GM12865 (cell line): ENCODE data around the gene ANKRD44.

Source experiments
- DNase-seq: peaks from one replicate; pipeline ENCODE4 v3.0.0; 2010; ENCODE audit warnings: low read depth
- H3K4me3 ChIP-seq: 2 replicates; pipeline ENCODE4 v1.5.1; 2011; ENCODE audit warnings: mild to moderate bottlenecking, low read depth, low read length, control low read depth
- TF ChIP-seq, protein P1 (sequence below): IDR thresholded peaks from 2 replicates; pipeline ENCODE4 v1.5.1; 2011; ENCODE audit warnings: low read length, control low read depth, low read depth, inconsistent platforms; ENCODE audit not compliant: insufficient read depth; ENCODE audit errors: missing control alignments

ANKRD44 gene

DNA sequence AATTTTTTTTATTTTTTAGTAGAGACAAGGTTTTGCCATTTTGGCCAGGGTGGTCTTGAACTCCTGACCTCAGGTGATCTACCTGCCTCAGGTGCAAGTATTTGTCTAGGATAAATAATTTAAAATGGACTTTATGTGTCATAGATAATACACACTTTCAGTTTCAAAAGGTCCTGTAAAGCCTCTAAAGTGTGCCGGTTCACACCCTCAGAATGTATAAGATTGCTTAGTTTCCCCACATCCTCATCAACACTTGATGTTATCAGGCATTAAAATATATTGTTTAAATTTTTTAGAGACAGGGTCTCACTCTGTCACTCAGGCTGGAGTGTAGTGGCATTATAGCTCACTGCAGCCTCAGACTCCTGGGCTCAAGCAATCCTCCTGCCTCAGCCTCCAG, 170.5 kb downstream of the ANKRD44 start:
- TF ChIP-seq, protein P1, sequence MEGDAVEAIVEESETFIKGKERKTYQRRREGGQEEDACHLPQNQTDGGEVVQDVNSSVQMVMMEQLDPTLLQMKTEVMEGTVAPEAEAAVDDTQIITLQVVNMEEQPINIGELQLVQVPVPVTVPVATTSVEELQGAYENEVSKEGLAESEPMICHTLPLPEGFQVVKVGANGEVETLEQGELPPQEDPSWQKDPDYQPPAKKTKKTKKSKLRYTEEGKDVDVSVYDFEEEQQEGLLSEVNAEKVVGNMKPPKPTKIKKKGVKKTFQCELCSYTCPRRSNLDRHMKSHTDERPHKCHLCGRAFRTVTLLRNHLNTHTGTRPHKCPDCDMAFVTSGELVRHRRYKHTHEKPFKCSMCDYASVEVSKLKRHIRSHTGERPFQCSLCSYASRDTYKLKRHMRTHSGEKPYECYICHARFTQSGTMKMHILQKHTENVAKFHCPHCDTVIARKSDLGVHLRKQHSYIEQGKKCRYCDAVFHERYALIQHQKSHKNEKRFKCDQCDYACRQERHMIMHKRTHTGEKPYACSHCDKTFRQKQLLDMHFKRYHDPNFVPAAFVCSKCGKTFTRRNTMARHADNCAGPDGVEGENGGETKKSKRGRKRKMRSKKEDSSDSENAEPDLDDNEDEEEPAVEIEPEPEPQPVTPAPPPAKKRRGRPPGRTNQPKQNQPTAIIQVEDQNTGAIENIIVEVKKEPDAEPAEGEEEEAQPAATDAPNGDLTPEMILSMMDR = no peak
- no peak overlapping the region for H3K4me3 ChIP-seq
- DNase-seq = no peak

DNA sequence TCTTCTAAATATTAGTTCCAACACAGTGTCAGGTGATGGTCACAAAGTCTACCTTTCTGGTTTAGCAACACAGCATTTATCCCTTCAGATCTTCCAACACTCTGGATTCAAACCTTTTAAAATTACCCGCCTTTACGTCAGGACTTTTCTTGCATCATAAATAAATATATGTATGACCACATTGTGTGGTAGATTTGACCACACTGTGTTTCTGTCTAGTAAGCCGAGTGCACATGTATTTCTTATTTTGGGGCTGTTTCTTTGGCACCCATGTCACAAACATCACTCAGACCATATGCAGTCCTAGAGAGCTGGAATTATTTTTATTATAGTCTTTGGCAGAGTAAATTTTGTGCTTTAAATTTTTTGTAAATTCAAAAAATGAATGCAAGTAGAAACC, 172.1 kb downstream of the ANKRD44 start:
- DNase-seq = no peak
- no peak overlapping the region for H3K4me3 ChIP-seq
- TF ChIP-seq, protein P1 = no peak

DNA sequence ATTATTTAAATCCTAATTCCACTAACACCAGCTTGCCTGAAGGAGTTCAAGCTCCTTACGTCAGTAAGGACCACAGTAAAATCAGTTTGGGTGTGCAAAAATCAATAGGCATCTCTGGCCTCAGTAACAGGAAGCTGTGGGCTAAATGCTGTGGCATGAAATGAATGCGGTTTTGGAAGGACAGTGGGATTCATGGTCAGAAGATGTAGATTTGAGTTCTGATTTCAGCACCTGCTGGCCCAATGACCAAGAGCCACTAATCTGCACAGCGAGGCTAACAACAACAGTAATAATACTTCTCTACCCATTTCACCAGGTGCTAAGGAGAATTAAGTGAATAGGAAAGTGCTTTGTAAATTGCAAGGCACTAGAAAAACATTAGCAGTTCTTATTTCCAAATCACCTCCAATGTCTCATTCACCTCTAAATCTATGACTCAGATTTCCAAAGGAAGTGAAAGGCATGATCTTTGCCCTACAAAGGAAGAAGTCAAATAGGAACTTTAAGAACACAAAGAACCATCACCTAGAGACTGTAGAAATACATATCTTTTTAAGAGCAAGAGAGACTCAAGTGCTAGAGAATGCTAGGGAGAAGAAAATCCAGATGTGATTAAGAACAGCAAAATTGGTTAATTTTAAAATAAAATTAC, 172.6 kb downstream of the ANKRD44 start:
- TF ChIP-seq, protein P1 = no peak
- H3K4me3 ChIP-seq = no peak overlapping the region
- DNase-seq = peak; percentile 24

DNA sequence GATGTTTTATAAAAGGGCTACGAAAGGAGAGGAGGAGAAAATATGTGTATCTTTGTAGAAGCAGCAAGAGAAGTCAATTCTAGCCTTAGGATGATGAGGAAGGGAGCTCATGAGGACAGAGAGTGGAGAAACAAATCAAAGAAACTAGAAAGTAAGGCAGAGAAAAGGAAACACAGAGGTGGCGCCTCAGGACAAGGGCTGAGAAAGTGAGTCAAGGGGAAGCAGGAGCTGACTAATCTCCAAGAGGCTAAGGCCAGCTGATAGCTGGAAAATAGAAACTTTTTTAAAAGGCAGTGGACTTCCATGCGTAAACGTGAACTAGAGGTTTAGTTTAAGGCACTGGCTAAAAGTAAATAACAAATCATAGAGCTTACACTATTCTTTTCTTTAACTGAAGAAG, 173.3 kb downstream of the ANKRD44 start:
- DNase-seq = no peak
- H3K4me3 ChIP-seq = no peak overlapping the region
- TF ChIP-seq, protein P1 = no peak

DNA sequence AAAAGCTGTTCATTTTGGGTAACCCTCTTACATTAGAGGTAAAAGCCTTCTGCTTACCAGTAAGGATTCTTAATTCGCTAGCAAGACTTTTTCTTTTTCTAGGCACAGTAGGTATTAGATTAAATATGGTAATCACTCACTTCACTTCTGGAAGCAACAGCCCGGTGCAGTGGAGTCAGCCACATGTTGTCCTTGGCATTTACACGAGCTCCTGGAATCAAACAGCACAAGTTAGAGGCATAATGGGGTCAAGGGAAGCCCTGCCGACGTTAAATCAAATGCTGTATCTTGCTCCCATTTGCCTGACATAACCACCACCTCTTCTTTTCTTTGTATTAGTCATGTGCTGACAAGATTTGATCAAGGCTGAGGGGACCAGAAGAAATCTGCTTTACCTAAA, 174.1 kb downstream of the ANKRD44 start:
- TF ChIP-seq, protein P1 = no peak
- H3K4me3 ChIP-seq = no peak overlapping the region
- DNase-seq = no peak

DNA sequence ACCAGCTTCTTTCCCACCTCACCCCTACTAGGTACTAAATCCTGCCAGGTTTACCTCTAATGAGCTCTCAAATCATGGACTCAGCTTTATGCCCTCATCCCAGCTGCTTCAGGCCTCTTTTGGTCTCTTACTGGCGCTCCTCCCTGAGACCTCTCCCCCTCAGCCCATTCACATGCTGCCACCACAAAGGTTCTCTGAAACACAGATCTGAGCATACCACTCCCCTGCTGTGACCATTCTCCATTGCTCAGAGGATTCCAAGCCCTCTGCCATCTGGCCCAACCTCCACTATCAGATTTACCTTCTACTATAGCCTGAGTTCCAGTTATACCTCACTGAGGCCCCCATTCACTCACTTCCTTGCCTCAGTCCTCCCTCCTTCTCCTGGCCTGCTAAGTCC, 174.8 kb downstream of the ANKRD44 start:
- no peak for DNase-seq
- TF ChIP-seq, protein P1 = no peak
- no peak overlapping the region for H3K4me3 ChIP-seq

DNA sequence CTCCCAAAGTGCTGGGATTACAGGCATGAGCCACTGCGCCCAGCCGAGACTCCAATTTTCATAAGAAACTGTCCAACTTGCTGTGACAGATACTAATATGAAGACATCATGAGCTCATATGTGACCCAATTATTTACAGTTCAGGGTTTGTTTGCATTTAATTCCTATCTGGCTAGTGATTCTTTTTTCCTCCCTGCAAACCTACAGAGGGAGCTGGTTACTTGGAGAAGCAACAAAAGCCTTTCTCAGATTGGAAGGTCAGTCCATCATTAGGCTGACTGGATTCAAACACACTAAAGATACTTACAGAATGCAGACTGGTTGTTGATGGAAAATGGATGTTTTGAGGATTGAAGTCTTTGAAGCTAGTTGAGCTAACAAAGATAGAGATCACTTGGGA, 176.4 kb downstream of the ANKRD44 start:
- no peak overlapping the region for H3K4me3 ChIP-seq
- DNase-seq = no peak
- TF ChIP-seq, protein P1 = no peak
